ENCODE data around the gene PTRHD1. TPM values are rescaled to one million over a fixed set of nuclear protein-coding genes. Genes with fewer than 3 reads are reported as not detected.

PTRHD1 gene
- total RNA-seq, 1 experiment from 2014 or later: 39.2 TPM

DNA sequence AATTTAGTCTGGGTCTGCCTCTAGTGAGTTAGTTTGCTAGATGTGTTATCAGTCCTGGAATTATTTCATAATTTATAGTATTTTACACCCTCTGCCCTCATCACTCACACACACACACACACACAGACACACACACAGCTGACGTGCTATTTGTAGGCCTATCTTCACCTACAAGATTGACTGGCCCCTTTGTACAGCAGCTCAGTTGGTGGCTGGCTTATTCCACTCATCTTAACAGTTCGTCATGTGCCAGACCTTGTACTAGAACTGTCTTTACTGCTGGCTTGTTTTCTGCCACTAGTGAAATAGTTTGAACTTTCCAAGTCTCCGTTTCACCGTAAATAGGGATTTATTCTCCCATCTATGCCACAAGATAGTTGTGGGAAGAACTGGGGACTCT is 21.3 kb upstream of the PTRHD1 start (continued):
- TF ChIP-seq, protein P1, sequence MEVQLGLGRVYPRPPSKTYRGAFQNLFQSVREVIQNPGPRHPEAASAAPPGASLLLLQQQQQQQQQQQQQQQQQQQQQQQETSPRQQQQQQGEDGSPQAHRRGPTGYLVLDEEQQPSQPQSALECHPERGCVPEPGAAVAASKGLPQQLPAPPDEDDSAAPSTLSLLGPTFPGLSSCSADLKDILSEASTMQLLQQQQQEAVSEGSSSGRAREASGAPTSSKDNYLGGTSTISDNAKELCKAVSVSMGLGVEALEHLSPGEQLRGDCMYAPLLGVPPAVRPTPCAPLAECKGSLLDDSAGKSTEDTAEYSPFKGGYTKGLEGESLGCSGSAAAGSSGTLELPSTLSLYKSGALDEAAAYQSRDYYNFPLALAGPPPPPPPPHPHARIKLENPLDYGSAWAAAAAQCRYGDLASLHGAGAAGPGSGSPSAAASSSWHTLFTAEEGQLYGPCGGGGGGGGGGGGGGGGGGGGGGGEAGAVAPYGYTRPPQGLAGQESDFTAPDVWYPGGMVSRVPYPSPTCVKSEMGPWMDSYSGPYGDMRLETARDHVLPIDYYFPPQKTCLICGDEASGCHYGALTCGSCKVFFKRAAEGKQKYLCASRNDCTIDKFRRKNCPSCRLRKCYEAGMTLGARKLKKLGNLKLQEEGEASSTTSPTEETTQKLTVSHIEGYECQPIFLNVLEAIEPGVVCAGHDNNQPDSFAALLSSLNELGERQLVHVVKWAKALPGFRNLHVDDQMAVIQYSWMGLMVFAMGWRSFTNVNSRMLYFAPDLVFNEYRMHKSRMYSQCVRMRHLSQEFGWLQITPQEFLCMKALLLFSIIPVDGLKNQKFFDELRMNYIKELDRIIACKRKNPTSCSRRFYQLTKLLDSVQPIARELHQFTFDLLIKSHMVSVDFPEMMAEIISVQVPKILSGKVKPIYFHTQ (CRISPR knock-in tag; IDR thresholded peaks at IDR 0.05): no peak

DNA sequence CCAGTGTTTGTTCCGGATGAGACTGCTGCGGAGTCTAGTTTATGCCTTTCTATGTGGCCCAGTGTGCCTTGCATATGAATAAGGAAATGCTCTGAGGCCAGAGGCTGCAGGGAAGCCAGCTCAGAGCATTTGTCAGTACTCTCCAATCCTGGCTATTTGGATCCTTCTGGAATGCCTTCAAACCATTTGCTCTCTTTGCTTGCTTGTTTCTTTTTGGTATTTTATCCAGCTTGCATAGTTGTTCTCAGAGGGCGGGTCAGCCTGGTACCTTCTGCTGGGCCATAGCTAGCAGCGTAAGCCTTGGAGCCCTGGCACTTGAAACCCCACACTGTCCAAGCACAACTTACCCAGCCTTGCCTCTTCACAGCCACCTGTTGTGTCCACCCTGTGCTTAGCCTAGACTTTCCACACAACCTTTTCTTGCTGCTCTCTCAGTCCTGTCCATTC is 20.5 kb upstream of the PTRHD1 start:
- Mint-ChIP-seq H3K27ac (peak overlapping the region; percentile 63; the same call in 1 of the 2 replicates), H3K4me1 (peaks cover 11% of the 10 kb centered on the region), H3K27me3 (ENCODE audit: low read depth) (no peaks in the 10 kb centered on the region), H3K9me3 (peaks cover 6% of the 10 kb centered on the region; the same call in 1 of the 2 replicates), H3K4me3 (no peak overlapping the region), H3K36me3 (peaks cover 59% of the 10 kb centered on the region)
- no peak for DNase-seq (ENCODE audit: low spot score)
- ChIA-PET CTCF (interaction anchor here (0.7 to 1.4 kb wide), 3 partner anchors 9 to 14 kb away, joined by 3 to 7 read pairs (median 6); no protein-coding TSS in a partner anchor), POLR2A (interaction anchor here (0.5 kb wide), 1 partner anchor 258 kb away, joined by 4 read pairs; no protein-coding TSS in a partner anchor)
- TF ChIP-seq, protein P2, sequence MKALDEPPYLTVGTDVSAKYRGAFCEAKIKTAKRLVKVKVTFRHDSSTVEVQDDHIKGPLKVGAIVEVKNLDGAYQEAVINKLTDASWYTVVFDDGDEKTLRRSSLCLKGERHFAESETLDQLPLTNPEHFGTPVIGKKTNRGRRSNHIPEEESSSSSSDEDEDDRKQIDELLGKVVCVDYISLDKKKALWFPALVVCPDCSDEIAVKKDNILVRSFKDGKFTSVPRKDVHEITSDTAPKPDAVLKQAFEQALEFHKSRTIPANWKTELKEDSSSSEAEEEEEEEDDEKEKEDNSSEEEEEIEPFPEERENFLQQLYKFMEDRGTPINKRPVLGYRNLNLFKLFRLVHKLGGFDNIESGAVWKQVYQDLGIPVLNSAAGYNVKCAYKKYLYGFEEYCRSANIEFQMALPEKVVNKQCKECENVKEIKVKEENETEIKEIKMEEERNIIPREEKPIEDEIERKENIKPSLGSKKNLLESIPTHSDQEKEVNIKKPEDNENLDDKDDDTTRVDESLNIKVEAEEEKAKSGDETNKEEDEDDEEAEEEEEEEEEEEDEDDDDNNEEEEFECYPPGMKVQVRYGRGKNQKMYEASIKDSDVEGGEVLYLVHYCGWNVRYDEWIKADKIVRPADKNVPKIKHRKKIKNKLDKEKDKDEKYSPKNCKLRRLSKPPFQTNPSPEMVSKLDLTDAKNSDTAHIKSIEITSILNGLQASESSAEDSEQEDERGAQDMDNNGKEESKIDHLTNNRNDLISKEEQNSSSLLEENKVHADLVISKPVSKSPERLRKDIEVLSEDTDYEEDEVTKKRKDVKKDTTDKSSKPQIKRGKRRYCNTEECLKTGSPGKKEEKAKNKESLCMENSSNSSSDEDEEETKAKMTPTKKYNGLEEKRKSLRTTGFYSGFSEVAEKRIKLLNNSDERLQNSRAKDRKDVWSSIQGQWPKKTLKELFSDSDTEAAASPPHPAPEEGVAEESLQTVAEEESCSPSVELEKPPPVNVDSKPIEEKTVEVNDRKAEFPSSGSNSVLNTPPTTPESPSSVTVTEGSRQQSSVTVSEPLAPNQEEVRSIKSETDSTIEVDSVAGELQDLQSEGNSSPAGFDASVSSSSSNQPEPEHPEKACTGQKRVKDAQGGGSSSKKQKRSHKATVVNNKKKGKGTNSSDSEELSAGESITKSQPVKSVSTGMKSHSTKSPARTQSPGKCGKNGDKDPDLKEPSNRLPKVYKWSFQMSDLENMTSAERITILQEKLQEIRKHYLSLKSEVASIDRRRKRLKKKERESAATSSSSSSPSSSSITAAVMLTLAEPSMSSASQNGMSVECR (CRISPR knock-in tag; IDR thresholded peaks at IDR 0.05; ENCODE audit: borderline replicate concordance): no peak
- no peak for TF ChIP-seq ZNF263 (CRISPR knock-in tag; IDR thresholded peaks at IDR 0.05; ENCODE audit: low read depth)
- peak; percentile 20; the same call in 1 of the 2 replicates for ATAC-seq

DNA sequence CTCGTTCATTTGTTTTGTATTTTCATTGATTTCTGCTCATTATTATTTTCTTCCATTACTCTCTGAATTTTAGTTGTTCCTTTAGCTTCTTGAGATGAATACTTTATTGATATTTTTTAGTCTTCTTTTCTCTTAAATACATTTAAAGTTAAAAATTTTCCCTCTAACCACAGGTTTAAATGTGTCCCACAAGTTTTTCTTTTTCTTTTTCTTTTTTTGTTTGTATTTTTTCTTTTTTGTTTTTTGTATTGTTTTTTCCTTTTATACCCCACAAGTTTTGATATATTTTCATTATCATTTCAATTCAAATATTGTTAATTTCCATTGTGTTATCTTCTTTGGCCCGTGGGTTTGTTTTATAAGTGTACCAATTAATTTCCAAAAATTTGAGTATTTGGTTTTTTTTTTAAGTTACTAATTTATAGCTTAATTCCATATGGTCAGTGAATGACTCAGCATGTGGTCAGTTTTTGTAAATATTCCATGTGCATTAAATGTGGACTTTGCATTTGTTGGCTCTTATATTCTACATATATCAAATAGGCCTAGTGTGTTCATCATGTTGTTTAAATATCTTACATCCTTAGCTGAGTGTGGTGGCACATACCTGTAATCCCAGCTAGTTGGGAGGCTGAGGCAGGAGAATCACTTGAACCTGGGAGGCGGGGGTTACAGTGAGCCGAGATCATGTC is 16.3 kb upstream of the PTRHD1 start:
- TF ChIP-seq OVOL2 (CRISPR knock-in tag; IDR thresholded peaks at IDR 0.05; ENCODE audit: borderline replicate concordance): no peak
- TF ChIP-seq RORB (CRISPR knock-in tag; IDR thresholded peaks at IDR 0.05): no peak
- TF ChIP-seq, protein P3, sequence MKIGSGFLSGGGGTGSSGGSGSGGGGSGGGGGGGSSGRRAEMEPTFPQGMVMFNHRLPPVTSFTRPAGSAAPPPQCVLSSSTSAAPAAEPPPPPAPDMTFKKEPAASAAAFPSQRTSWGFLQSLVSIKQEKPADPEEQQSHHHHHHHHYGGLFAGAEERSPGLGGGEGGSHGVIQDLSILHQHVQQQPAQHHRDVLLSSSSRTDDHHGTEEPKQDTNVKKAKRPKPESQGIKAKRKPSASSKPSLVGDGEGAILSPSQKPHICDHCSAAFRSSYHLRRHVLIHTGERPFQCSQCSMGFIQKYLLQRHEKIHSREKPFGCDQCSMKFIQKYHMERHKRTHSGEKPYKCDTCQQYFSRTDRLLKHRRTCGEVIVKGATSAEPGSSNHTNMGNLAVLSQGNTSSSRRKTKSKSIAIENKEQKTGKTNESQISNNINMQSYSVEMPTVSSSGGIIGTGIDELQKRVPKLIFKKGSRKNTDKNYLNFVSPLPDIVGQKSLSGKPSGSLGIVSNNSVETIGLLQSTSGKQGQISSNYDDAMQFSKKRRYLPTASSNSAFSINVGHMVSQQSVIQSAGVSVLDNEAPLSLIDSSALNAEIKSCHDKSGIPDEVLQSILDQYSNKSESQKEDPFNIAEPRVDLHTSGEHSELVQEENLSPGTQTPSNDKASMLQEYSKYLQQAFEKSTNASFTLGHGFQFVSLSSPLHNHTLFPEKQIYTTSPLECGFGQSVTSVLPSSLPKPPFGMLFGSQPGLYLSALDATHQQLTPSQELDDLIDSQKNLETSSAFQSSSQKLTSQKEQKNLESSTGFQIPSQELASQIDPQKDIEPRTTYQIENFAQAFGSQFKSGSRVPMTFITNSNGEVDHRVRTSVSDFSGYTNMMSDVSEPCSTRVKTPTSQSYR (CRISPR knock-in tag; IDR thresholded peaks at IDR 0.05): no peak
- TF ChIP-seq CBFB (CRISPR knock-in tag; IDR thresholded peaks at IDR 0.05; ENCODE audit: low read depth): no peak
- no peak for TF ChIP-seq CREM (CRISPR knock-in tag; IDR thresholded peaks at IDR 0.05)
- TF ChIP-seq, protein P4, sequence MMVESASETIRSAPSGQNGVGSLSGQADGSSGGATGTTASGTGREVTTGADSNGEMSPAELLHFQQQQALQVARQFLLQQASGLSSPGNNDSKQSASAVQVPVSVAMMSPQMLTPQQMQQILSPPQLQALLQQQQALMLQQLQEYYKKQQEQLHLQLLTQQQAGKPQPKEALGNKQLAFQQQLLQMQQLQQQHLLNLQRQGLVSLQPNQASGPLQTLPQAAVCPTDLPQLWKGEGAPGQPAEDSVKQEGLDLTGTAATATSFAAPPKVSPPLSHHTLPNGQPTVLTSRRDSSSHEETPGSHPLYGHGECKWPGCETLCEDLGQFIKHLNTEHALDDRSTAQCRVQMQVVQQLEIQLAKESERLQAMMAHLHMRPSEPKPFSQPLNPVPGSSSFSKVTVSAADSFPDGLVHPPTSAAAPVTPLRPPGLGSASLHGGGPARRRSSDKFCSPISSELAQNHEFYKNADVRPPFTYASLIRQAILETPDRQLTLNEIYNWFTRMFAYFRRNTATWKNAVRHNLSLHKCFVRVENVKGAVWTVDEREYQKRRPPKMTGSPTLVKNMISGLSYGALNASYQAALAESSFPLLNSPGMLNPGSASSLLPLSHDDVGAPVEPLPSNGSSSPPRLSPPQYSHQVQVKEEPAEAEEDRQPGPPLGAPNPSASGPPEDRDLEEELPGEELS (CRISPR knock-in tag; IDR thresholded peaks at IDR 0.05): no peak
- TF ChIP-seq ATF1 (CRISPR knock-in tag; IDR thresholded peaks at IDR 0.05): no peak
- no peak for TF ChIP-seq KAT7 (CRISPR knock-in tag; IDR thresholded peaks at IDR 0.05; ENCODE audit: borderline replicate concordance)
- TF ChIP-seq TP53 (CRISPR knock-in tag; IDR thresholded peaks at IDR 0.05): no peak
- no peak for TF ChIP-seq SOX15 (CRISPR knock-in tag; IDR thresholded peaks at IDR 0.05)
- TF ChIP-seq, protein P5, sequence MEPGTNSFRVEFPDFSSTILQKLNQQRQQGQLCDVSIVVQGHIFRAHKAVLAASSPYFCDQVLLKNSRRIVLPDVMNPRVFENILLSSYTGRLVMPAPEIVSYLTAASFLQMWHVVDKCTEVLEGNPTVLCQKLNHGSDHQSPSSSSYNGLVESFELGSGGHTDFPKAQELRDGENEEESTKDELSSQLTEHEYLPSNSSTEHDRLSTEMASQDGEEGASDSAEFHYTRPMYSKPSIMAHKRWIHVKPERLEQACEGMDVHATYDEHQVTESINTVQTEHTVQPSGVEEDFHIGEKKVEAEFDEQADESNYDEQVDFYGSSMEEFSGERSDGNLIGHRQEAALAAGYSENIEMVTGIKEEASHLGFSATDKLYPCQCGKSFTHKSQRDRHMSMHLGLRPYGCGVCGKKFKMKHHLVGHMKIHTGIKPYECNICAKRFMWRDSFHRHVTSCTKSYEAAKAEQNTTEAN (CRISPR knock-in tag; IDR thresholded peaks at IDR 0.05): no peak
- no peak for TF ChIP-seq TEAD4 (CRISPR knock-in tag; IDR thresholded peaks at IDR 0.05)
- Mint-ChIP-seq H3K27ac (no peak overlapping the region), H3K4me3 (no peak overlapping the region), H3K27me3 (ENCODE audit: low read depth) (no peaks in the 10 kb centered on the region; the same call in 1 of the 2 replicates), H3K36me3 (peaks cover 59% of the 10 kb centered on the region), H3K4me1 (peaks cover 11% of the 10 kb centered on the region), H3K9me3 (peaks cover 33% of the 10 kb centered on the region)
- DNase-seq (ENCODE audit: low spot score) (no peak), ATAC-seq (no peak)
- CTCF ChIA-PET: interaction anchor here (1.2 kb wide), 1 partner anchor 11 kb away, joined by 3 read pairs; no protein-coding TSS in a partner anchor
- POLR2A ChIA-PET: interaction anchor here (0.6 kb wide), 1 partner anchor 734 kb away, joined by 3 read pairs; the partner anchor contains the start of gene SF3B6
